ENCODE data around the gene SHOC2.
A peak's percentile ranks its signal among the peaks of the same experiment; 100 is the strongest.
"Not testable (repeated sequence)": the region's sequence is repeated elsewhere in the genome, so short reads cannot be mapped to it uniquely, and the experiment has no call there.

SHOC2 gene

DNA sequence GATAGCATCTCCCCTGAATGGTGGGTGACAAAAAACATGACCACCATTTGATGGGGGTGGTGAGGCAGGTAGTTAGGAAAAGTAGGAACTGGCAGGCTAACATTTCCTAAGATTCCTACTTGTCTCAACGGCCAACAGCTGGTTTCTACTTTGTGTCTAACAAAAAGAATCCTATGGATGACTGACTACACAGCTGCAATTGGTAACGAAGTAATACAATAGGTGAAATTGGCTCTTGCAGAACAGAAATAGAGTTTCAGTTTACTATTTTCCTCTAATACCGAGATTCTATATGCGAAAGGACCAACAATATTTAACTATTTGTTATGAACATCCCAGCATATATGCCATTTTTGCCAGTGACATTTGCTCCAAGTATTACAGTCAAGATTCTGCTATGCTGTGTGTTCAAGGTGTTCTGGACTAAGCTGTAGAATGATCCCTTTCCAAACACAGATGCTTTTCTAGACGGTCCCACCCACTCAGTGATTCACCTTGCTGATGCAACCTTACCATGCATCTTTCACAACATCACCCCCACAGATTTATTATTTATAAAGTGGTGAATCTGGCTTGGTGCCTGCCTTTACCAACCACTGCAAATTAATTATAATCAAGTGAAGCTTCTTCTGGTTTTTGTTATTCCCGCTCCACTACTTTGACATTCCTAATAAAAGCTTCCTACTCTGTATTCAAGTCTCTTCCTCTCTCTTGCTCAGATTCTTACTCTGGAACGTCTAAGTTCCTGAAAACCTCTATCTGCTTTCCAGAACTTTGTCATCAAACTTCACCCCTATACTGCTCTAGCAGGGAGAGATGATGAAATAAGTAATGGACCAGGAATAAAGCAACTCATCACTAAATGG, 17.2 kb upstream of the SHOC2 start:
- no peak for DNase-seq

DNA sequence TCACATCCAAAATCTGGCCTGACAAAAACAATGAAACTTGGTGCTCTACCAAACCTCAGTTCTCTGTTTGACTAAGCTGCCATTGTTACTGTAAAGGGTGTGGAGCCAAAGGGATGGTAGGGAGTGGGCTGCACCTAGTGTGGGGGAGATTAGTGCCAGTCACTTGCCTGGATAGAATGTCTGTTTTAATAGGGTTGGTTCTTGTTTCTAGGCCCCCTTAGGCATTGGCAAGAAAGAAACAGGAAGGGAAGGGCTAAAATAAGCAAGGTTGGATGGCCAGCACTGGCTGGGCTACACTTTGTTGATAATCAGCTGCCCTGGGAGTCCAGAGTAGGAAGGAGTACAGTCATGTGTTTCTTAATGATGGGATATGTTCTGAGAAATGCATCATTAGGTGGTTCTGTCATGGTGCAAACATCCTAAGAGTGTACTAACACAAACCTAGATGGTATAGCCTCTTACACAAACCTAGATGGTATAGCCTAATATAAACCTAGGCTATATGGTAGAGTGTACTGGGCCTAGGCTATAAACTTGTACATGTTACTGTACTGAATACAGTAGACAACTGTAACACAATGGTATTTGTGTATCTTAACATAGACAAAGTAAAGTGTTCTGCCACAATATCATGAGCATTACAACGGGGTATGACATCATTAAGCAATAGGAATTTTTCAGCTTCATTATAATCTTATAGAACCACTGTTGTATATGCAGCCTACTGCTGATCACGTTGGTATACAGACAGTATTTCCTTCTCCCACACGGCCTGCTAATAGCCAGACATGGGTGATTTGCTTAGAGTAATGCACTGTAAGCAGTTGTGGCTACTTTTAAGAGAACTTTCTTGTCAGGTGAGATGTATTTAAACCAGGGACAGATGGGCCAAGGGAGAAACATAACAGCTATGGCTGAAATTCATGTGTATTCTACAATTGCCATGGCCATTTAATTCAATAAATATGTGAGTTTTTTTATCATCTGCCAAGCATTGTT, 15.8 kb upstream of the SHOC2 start:
- DNase-seq, result no peak

DNA sequence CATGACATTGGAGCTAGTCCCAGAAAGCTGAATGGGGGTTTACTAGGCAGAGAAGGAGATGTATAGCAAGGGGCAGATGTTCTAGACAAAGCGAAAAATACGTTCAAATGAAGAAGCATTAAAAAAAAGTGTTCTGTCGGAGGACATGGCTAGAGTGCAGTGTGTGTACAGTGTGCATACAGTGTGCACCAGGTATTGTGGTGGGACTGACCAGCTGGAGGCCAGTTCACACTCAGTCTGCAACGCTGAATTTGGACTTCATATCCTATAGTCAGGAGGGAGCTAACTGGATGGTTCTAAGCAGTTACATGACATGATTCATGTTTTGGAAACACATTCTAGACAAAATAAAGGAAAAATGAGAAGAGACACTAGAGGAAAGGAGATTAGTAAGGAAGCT, 9.3 kb upstream of the SHOC2 start:
- DNase-seq, result no peak

DNA sequence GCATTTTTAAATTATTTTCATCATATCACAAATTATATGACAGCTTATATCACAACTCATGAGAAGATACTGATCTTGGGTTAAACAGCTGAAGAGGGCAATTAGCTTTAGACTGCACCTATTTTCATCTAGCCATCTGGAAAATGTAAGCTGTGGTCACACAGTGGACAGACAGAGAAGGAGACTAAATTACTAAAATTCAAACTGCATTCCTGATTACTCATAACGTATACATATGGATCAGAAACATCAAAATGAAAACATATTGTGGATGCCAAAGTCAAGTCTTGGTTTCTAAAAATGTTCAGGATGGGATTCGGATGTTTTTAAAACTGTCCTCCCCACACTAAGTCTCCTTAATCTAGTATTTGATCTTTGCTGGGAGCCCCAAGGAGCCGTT, 7.0 kb upstream of the SHOC2 start:
- DNase-seq, result no peak

DNA sequence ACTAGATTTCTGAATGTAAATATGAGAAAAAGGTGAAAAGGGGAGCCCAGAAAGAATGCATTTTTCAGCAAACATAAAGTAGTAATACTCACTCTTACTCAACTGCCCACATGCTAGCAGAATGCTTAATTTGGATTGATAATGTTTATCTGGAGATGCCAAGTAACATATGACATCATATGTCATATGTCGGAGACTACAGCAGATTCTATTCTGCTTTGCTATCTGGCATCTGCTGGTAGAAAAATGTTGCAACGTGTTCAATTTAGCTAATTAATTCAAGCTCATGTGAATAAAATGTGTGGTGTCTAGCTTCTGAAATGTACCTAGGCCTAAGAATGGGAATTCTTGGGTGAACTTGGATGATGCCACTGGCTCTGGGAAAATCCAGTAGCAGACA, 5.0 kb upstream of the SHOC2 start:
- no peak for DNase-seq

DNA sequence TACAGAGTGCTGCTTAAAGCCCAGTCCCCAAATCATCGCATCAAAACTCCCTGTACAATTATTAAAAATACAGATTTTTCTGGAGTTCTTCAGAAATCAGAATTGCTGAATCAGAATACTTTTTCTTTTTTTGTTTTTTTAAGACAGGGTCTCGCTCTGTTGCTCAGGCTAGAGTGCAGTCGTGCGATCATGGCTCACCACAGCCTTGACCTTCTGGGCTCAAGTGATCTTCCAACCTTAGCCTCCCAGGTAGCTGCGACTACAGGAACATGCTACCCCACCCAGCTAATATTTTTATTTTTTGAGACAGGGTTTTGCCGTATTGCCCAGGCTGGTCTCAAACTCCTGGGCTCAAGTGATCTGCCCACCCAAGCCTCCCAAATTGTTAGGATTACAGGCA, 4.4 kb upstream of the SHOC2 start:
- DNase-seq, result no peak

DNA sequence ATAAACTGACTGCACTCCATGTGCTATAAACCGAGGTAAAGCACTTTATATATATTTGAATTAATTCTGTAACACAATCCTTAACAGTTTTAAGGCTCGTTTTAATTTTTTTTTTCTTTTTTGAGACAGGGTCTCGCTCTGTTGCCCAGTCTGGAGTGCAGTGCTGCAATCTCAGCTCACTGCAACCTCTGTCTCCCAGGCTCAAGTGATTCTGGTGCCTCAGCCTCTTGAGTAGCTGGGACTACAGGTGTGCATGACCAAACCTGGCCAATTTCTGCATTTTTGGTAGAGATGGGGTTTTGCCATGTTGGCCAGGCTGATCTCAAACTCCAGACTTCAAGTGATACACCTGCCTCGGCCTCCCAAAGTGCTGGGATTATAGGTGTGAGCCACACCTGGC, 3.8 kb upstream of the SHOC2 start:
- DNase-seq, result not testable (repeated sequence)

DNA sequence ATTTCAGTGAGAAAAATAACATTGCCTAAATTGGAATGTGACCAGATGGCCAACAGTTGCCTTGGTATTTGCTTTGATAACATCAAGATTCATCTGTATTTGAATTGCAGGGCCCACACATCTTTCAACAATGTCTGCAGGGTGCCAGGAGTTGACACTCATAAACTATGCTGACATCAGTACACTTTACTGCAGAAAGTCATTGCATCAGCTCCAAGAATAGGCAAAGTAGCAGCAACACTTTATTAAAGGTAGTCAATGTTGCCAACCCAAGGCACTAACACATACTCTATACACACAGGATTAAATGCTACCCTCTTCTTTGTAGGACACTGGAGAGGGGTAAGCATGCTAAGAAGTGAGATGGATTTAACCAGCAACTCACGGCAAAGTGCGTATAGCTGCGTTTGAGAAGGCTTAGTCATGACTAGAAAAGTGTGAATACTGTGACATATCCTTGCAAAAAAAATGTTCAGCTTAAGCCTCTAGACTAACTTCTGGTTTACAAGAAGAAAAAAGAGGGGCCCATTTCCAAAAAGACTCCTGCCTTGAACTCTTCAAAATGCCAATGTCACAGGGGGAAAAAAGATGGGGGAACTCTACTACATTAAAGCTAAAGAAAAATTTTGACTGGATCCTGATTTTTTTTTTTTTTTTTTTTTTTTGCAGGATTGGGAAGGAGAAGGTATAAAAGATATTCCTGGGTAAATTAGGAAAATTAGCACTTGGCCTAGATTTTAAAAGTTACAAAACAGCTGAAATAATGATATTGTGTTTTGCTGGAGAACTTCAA, 2.7 kb upstream of the SHOC2 start:
- no peak for DNase-seq

DNA sequence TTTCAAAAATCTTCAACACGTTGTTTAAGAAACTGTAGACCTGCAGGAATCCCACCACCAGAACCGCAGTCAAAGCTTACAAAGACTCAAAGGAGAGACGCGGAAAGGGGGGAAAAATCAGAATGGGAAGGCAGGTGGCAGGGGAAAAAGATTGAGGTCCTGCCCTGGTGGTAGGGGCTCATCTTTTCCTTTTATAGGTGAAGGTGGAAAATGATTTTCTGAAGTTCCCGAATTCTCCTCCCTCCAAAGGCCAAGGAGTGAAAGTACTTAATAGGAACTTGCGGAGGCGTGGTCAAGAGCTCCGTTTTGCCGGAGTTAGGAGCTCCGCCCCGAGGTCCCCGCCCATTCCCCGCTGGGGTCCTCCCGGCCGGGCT, 1.1 kb upstream of the SHOC2 start:
- DNase-seq, result peak; percentile 65

DNA sequence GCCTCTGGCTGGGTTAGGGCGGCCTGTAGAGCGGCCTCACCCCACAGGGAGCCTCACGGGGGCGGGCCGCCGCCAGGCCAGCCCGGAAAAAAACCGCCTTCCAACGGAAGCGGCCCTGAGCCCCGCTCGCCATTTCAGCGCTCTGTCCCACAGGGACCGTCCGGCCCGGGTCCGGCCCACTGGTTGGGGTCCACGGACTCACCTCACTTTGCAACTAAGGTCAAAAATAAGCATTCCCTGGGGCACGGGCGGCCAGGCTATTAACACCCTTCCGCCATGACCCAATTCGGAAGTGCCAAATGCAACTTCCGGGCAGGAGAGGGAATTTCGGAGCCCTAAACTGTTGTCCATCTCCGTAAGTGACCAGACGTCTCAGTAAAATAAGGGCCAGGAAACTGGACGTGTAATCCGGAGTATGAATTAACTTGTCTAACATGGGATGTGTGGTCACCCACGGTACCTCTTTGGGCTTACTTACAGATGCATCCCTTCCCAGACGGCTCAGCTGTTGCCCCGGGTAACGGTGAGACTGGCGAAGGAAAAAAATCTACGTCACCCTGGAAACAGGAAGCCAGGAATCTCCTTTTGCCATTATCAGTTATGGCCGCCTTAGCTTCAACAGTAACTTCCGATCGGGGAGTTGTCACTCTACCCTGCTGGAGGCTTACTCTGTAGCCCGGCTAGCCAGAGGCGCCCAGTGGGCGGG, 608 bp upstream of the SHOC2 start, which contains the start of gene BBIP1:
Gene BBIP1, minus strand, starts transcription at position 538 of the 706 bp plus-strand sequence. CDS start 1,023 bp downstream, outside the sequence.
- peak; percentile 97 for DNase-seq

DNA sequence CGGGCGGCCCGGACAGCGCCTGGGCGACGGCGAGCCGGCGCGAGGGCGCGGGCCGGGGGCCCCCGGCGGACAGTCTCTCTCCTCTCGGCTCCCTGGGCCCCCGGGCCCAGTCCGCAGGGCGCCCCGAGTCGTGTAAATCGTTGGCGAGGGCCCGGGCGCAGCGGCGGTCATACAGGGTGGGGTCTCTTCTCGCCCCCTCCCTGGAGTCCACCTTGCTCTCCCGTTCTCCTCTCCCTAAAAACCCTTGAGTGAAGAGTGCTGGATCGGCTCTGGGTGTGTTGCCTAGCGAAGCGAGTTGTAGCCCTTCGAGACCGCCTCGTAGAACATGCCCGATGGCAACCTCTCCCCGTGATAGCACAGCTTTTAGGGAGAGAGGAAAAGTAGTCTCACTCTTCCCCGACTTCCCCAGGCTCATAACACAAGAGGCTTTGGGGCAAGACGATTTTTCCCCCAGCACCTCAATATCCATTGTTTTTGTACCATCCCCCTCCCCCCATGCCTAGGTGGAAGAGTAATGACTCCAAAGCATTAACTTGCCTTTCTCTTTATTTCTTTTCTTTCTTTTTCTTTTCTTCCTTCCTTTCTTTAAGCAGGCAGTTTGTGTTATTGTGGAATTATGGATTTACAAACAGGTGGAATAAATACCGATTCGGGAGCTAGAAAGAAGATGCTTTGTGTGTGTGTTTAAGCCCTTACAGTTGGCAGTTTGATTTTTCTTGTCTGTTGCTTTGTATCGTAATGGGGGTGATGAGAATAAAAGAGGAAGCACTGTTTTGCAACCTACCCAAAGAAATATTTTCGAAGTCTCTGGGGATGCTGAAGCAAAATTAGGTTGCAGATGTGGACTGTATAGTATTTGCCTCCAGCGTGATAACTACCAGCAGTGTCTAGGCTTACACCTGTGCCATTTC, 822 bp downstream of the SHOC2 start:
- DNase-seq, result peak; percentile 37

DNA sequence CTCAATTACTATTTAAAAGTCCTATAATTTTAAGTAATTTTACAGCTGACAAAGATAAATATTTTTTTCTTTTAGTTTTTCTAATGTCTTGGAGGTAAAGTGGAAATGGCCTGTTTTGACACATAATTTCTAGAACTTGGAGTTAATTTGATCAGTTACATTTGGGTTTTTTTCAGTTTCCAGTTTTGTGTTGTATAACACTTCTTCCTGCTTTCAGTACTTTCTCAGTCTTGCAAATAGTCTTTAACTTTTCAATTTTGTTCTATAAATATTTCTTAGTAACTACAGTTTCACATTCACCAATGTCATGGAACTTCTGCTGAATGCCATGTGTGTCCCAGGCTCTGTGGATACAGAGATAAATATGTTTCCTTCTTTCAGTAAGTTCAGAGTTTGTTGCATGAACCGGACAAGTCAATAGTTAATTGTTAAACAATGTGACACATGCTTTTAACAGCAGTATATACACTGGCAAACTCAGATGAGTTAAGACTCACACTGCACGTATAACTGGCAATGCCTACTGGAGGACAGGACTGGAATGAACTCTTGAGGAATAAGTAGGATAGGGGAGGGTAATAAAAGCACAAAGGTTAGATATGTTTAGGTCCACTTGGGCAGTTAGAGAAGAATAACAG, 4.6 kb downstream of the SHOC2 start:
- DNase-seq, result no peak

DNA sequence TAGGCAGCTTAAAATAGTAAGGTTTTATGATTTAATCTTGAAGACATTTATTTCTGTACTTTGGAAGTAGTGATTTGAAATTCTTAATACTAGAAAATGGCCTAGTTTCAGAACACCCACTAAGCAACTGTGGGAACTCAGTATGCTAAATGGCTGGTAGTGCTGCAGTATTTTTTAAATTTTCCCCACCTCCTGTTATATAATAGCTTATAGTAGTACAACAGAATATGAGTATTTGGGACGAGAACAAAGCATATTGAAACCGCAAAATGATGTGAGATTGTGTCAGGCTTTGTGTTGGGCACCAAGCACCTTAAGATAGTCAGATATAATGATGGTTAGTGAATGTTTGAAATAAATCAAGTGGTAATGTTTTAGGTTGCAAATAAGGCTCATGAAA, 8.1 kb downstream of the SHOC2 start:
- DNase-seq, result no peak

DNA sequence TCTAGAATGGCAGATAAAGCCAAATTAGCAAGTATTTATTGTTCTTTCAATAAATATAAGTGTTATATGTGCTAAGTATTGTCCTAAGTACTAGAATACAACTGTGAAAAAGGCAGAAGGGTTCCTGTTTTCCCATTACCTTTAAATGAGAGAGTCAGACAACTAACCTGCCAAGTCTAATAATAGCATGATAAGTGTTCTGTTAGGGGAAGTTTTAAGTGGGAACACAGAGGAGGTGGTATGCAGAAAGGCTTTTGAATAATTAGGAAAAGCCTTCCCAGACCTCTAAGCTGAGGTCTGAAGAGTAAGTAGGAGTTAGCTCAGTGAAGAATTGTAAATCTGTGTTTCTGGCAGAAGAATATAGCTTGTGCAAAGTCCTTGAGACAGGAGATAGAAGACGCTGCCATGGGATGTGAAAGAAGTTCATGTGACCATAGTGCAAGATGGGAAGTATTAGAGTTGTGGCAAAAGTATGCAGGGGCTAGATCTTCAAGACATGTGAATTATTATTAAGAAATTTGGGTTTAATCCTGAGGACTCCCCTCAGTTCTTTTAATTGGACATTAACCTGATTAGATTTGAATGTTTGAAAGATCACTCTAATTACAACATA, 12.5 kb downstream of the SHOC2 start:
- no peak for DNase-seq

DNA sequence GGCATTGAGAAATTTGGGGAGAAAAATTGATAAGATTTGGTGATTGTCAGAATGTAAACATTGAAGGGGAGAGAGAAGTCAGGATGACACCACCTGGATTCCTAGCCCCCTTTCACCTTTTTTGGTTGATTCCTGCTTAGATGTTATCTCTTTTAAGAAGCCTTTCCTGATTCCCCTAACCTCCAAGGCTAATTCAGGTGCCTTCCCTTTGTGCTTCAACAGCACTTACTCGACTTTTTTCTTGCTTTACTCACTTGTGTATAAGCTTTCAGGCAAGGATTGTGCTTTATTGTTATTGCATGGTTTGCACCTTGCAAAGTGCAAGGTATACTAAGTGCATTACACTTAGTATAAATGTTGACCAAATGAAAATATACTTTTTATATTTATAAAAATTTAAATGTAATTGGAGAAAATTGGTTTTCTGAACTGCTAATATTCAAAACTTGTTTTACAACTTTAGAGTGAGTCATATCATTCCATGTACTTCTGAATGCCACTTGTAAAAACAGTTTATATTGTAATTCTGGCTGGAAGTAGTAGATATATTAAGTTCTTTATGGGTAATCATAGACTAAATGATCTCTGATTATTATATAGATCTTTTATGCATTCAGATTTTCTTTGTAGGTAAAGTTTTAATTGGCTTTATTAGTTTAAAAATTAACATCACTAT, 13.2 kb downstream of the SHOC2 start:
- no peak for DNase-seq

DNA sequence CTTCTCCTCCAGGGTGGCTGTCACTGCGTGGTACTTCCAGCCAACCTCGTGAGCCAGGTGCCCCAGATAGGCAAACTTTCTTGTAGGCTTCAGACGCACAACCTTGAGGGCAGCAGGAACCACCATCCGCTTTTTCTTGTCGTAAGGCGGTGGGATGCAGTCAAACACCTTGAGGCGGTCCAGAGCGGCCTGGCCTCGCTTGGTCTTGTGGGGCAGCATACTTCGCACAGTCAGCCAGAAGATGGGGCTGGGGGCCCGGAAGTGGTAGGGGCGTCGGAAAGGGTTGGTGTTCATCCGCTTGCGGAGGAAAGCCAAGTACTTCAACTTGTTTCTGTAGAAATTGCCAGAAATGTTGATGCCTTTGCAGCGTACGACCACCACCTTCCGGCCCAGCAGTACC, 17.4 kb downstream of the SHOC2 start:
- DNase-seq, result no peak

DNA sequence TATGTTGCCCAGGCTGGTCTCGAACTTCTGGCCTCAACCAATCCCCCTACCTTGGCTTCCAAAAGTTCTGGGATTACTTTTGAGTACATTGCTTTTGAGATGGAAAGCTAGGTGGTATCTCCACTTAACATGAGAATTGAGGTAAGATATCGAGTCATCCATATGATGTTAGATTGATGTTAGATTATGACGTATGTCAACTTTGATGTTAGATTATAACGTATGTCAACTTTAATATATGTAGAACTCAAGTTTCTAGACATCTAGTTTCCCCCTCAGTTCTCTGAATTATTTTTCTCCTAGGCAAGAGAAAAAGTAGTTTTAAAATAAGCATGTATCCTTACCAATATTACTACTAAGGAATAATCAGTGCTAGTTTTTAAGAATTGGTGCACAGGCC, 20.0 kb downstream of the SHOC2 start:
- DNase-seq, result no peak

DNA sequence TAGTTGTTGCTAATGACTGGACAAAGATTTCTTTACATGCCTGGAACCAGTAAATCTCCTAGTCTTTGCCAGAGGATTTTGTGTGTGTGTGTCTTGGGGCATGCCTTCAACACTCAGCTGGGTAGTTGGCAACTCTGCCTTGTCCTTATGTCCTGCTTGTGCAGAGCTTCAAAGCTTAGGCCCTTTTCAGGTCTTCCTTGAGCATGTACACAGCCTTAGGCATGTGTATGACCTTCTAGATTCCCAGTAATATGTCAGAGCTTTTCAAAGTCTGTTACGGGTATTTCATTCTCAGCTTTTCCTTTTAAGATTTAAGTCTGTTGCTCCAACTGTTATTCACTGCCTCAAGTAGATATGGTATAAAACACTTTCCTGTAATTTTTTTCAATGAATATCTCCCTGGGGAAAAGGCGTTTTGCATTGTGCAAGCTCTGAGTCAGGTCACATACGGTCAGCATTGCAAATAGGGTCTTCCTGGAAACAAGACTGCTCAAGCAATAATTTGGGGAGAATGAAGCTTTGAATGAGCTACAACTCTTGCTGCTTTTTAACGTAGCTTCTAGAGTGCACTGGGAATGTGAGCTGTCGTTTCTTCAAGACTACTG, 25.5 kb downstream of the SHOC2 start:
- no peak for DNase-seq

DNA sequence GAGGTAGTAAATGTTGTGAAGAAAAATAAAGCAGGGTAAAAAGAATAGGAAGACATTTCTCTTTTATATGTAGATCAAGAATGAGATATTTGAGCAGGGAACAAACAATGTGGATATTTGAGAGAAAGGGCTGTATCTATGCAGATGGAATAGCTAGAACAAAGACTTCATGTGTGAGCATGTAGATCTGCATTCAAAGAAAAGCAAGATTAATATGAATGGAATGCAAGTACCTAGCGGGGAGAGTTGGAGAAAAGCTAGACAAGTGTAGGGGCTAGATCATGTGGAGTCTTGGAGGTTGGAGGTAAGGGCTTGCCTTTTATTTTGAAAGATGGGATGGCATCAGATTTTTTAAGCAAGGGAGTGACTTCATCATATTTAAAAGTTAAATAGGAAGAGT, 27.1 kb downstream of the SHOC2 start:
- DNase-seq, result no peak
